NOMO-1 treated with dmso at 0.1 percent for 144 hours (cell line): Measurements from ENCODE around the gene USP31.
"Not testable (repeated sequence)": the region's sequence is repeated elsewhere in the genome, so short reads cannot be mapped to it uniquely, and the experiment has no call there.

ENCODE experiments used
- DNase-seq: peaks from one replicate; lab custom pipeline; 2025; ENCODE audit not compliant: unreplicated experiment; lab: John Stamatoyannopoulos, UW

The USP31 gene

DNA sequence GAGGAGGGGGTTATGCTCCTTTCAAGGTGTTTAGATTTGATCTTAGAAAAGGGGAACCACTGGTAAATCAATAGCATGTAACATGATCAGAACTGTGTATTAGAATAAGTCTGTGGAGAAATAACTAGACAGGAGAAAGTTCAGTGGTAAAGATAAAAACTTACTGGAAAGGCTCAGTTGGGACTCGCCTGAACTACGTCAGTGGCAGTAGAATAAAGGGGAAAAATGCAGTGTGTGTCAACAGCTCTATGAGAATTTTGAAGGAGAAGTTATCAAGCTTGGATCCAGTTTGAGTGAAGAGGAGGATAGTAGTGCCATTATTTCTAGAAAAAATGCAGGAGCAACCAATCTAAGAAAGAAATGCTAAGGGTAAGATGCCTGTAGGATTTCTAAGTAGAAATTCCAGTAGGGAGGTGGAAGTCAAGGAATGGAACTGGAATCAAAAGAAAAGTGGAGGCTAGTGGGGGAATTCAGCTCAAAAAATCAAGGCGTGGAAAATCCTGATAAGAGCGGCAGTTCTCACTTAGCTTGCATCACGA is 48.2 kb downstream of the USP31 start:
- no peak for DNase-seq

DNA sequence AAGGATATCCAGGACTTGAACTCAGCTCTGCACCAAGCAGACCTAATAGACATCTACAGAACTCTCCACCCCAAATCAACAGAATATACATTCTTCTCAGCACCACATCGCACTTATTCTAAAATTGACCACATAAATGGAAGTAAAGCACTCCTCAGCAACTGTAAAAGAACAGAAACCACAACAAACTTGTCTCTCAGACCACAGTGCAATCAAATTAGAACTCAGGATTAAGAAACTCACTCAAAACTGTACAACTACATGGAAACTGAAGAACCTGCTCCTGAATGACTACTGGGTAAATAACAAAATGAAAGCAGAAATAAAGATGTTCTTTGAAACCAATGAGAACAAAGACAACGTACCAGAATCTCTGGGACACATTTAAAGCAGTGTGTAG is 52.8 kb downstream of the USP31 start:
- DNase-seq: not testable (repeated sequence)

DNA sequence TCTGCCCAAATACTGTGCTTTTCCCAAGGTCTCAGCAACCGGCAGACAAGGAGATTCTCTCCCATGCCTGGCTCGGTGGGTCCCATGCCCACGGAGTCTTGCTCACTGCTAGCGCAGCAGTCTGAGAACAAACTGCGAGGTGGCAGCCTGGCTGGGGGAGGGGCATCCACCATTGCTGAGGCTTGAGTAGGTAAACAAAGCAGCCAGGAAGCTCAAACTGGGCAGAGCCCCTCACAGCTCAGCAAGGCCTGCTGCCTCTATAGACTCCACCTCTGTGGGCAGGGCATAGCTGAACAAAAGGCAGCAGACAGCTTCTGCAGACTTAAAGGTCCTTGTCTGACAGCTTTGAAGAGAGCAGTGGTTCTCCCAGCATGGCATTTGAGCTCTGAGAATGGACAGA is 55.1 kb downstream of the USP31 start:
- DNase-seq: not testable (repeated sequence)

- no peak for DNase-seq
Observed at GRCh38 chr16:23092801-23093117, 56.5 kb downstream of the USP31 start.

- no peak for DNase-seq
Observed at GRCh38 chr16:23092072-23092800, 57.0 kb downstream of the USP31 start.

GRCh38 chr16:23089111-23089510 is 60.1 kb downstream of the USP31 start:
- no peak for DNase-seq

DNA sequence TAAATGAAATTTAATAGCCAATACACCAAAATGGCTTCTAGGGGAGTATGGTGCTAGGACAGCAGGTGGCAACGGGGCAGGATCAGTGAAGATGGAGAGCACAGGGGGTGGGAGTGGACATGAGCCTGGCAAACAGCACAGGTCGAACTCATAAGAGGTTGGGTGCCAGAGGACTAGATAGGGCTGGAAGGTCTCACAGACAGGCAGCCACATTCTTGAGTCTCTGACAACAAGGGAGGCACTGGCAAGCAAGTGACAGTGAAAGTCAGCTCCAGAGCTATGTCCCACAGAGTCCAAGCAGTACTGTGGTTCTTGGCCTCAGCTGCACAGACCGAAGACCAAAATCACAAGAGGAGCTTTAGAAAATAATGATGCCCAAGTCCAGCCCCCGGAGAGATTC is 61.2 kb downstream of the USP31 start:
- no peak for DNase-seq

- no peak for DNase-seq
Observed at GRCh38 chr16:23085949-23086348, 63.3 kb downstream of the USP31 start.

DNA sequence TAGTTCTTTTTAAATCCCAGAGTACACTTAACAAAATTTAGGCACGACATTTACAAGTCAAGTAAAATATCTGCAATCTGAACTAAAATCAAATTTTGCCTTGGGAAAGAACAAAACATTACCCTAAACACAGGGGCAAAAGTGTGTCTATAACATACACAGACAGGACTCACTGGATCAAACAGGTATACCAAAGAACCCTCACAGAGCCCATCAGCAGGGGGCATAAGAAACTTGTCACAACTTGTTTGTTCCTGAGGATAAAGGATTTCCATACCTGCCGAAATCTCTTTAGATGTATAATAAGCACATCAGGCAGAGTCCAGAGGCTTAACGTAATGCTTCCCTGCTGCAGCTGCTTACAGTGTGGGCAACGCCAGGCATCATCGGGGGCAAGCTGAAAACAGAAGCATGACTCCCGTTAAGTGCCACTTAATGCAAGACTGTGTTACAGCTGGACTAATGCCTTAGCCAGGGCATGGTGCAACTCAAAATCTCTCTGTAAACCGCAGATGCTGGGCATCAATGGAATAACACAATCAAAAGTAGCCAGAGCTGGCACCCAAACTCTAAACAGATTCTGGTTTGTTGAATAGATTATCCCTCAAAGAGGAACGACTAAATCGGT is 67.0 kb downstream of the USP31 start:
- no peak for DNase-seq

DNA sequence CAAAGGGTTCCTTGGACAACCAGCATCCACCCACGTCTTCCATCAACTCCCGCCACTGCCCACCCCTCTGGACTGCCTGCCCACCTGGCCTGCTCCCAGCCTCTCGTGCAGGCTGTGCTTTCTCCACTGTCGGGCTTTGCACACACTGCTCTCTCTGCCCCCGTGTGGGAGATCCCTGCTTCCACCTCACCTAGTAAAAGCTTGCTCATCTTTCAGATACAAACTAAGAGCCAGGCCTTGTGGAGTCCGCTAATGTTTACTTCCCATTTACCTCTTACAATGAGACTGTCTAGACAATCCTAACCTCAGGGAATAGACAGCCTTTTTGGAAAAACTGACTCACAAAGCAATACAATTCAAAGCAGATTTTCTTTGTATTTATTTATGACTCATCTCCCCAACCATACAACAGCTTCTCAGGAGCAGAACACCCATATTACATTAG is 67.6 kb downstream of the USP31 start:
- DNase-seq: no peak

DNA sequence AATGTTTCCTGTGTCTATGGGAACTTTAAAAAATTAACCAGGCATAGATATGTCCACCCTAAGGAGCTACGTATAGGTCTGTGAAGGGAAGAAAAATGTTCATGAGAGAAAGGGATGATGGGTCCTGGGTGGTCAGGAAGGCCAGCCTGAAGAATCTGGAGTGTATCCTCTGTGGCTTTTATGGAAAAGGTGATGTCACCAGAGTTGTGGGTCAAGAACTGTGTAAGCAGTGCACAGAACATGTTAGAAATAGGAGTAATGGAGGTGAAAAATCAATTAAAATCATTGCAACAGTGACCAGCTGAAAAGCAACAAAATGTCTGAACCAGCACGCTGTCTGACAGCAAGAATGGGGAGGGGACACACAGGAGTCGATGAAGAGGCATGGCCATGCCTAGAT is 68.5 kb downstream of the USP31 start:
- DNase-seq: no peak

DNA sequence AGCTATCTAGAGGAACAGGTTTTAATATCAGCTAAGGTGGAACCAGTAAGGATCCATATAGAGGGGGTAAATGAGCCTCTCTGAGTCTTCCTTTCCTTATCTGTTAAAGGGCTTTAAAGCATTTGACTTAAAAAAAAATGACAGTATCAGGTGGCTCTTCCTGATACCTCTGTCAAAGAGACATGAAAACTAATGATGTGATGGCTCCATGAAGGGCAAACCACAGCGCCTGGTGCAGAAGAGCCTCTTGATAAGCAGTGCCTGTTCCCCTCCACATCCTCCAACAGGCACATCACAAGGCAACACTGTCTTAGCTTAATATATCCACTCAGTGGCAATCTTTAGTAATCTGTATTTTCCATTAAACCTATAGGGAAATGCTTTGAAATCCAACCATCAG is 68.9 kb downstream of the USP31 start:
- no peak for DNase-seq

DNA sequence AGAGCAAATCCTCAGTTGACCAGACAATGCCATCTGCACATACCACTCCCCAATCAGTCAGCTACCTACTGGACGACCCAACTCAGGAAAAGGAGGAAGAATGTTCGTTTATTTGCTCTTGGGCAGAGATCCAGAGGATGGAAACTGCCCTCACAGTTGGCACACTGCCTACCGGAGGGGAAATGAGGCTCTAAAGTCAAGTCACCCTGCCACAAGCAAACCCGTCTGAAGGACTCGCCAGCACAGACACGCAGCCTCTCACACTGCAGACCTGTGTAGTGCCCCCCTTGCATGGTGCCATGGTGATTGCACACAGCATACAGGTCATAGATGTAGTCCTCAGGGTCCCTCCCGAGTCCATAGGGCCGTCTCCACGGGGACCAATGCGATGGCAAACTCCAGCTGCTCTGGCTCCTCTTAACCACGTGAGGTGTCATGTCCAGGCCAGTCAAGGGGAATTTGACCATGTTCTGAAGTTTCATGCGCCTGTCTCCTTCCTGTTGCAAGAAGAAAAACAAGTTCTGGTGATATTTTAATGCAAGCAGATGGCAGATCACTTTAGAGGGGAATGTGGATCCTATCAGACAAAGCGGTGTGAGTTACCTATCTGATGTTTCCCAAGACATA is 69.5 kb downstream of the USP31 start:
- DNase-seq: no peak

- DNase-seq: no peak
Observed at GRCh38 chr16:23074423-23074822, 74.8 kb downstream of the USP31 start.

DNA sequence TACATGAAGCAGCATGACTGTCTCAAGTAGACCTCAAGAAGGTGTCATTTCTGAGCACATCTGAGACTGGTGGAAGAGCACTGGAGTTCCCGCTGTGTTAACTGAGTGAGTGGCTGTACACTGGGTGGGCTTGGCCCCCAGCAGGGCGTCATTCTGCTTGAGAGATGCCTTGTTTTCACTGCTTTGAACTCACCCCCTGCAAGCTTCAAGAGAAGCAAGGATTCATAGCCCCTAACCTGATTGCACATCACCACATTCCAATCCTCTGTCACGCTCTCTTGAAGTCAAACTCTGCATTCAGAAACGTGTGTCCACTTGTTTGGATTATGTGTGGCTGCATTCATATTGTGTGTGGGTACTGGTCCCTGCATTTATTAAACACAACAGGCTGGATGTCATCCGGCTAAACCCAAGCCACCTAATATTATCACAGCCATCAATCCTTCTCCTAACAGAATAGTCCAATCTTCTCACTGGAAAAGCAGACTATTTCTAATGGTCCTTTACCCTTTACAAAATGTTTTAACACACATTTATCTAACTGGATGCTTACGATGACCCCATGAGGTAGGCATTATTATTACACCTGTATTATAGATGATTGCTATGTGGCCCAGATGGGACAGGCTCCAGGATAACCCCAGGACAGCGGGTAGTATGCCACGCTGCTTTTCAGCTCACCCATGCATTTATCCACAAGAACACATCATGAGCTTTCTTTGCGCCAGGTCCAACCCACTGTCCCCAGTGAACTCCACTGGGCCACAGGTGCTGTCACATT is 76.3 kb downstream of the USP31 start:
- DNase-seq: no peak

- no peak for DNase-seq
Observed at GRCh38 chr16:23072084-23072599, 77.1 kb downstream of the USP31 start.

DNA sequence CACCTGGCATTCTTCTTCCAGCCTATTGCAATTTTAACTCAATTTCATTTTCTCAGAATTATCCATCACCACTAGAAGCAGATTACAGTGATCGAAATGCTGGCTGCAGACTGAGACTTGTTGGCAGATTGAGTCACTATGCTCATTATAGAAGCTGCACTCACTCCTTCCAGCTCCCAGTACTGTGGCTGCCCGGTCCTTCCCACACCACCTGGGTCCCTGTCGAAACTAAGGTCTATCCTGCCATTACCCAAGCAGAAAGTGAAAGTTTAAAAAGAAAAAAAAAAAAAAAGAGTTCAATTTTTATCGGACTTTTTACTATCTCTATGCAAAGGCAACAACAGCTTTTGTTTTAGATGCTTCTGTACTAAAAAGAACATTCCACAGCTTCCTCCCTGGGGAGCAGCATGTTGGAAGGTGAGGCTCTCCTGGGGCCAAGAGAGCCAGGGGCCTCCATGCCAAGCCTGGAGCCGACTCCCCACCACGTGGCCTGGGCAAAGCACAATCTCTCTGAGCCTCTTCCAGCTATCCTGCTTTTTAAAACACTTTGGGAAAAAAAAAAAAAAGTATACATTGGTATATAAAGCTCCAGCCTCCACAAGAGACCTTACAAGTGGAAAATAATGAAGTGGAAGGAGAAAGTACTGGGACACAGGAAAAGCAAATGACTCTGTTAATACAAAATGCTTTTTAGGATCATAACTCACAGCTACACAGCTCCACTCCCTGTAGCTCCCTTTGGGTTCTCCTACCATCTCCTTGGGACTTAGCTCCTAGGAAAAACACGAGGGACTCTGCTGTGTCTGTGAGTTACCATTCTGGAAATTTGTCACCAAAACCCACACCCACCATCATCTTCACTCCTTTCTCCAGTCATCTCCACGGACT is 77.8 kb downstream of the USP31 start:
- no peak for DNase-seq

- no peak for DNase-seq
Observed at GRCh38 chr16:23069844-23070243, 79.4 kb downstream of the USP31 start.

- DNase-seq: no peak
Observed at GRCh38 chr16:23068079-23068736, 81.0 kb downstream of the USP31 start.

DNA sequence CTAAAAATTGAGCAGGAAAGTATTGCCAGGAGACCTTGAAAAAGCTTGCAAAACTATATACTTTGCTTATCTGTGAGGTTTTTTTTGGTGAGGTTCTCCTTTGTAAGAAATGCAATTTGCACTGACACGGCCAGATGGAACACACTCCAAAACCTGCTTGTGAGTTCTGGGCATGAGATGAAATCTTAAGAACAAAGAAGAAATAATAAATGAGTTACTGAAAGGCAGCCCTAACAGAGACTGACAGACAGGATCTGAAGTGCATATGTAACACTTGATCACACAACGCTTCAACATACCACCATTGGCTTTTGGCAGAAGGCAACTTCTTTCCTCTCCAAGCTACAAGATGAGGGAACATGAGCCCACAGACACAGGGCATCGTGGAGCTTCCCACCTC is 82.6 kb downstream of the USP31 start:
- no peak for DNase-seq
